Measurements from ENCODE around the gene EIF3L. TPM values are rescaled to one million over a fixed set of nuclear protein-coding genes. Genes with fewer than 3 reads are reported as not detected.

Gene EIF3L
- polyA plus RNA-seq, 1 of the 3 experiments (the other 2 are of a cell fraction), result 478 TPM

DNA sequence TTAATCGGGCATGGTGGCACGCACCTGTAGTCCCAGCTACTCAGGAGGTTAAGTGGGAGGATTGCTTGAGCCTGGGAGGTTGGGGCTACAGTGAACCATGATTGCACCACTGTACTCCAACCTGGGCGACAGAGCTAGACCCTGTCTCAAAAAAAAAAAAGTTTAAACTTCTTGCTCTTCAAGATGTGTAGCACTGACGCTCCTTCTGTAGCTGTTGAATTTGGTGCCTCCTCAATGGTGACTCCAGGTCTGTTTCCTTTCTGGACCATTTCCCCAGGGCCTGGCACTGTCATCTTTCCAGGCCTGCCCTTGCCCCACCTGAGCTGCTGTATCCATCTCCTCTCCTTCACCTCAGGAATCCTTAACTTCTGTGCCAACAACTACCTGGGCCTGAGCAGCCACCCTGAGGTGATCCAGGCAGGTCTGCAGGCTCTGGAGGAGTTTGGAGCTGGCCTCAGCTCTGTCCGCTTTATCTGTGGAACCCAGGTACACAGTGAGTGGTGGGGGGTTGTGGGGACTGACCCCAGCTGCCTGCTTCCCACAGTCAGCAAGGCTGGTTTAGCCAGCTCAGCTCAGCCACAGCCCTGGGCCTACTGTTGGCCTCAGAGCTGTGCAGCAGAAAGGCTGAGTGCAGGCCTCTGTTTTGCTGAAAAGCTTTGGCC, 39.4 kb upstream of the EIF3L start:
- no peak overlapping the region for H3K27ac ChIP-seq (ENCODE audit: low read depth in 2 of 2, low read length in 1 of 2)
- no peaks in the 10 kb centered on the region for H3K9me2 ChIP-seq
- ChIA-PET CTCF (interaction anchor here (1.2 to 3.8 kb wide), 5 partner anchors 7 to 96 kb away, joined by 3 to 34 read pairs (median 5); partner anchors contain the start of gene MICALL1), POLR2A (no interaction called here)
- H3K4me2 ChIP-seq, result 0 out of 2 replicates have a peak overlapping the region, but pooled peaks have one; percentile 1
- TF ChIP-seq GABPA (IDR thresholded peaks at IDR 0.05; ENCODE audit: low read depth) (no peak), POLR2AphosphoS5 (IDR thresholded peaks at IDR 0.05; ENCODE audit: low read depth, low read length) (no peak), TCF12 (IDR thresholded peaks at IDR 0.05) (no peak), TAF1 (IDR thresholded peaks at IDR 0.05; ENCODE audit: borderline replicate concordance, low read depth, low read length) (no peak), CHD2 (IDR thresholded peaks at IDR 0.05; ENCODE audit: low read length, partially characterized antibody) (no peak)
- no peak overlapping the region for H3K9ac ChIP-seq
- no peak for DNase-seq
- WGBS (ENCODE audit: low lambda C conversion rate), result 100% methylated on average over 4 of the region's 5 CpGs
- H2AFZ ChIP-seq (ENCODE audit: low read depth), result no peak overlapping the region
- no peak overlapping the region for H3K4me3 ChIP-seq (ENCODE audit: low read depth in 2 of 2, low read length in 1 of 2)
- H3K79me2 ChIP-seq (ENCODE audit: insufficient read depth), result peaks cover 22% of the 10 kb centered on the region
- H3F3A ChIP-seq (replicated peaks; ENCODE audit: insufficient read depth), result peaks cover 17% of the 10 kb centered on the region
- no peaks in the 10 kb centered on the region for H3K27me3 ChIP-seq (ENCODE audit: insufficient read depth)
- no peaks in the 10 kb centered on the region for H3K9me3 ChIP-seq
- H3K4me1 ChIP-seq (ENCODE audit: control insufficient read depth in 1 of 2, insufficient read depth in 2 of 2, low read depth in 1 of 2, low read length in 1 of 2), result peaks cover 0 to 20% of the 10 kb centered on the region in 2 experiments; a peak in 2 of 4 replicates
- H3K36me3 ChIP-seq (replicated peaks in 1 of 2; ENCODE audit: control insufficient read depth in 1 of 2, insufficient read depth in 2 of 2, low read length in 1 of 2), result peaks cover 0 to 3% of the 10 kb centered on the region in 2 experiments
- H4K20me1 ChIP-seq (ENCODE audit: insufficient read depth), result no peaks in the 10 kb centered on the region; the same call in 1 of the 2 replicates

GRCh38 chr22:37811867-37812266, 37.4 kb upstream of the EIF3L start:
- CTCF ChIA-PET, result interaction anchor here (14.0 kb wide), 1 partner anchor 48 kb away, joined by 182 read pairs; no protein-coding TSS in a partner anchor
- TF ChIP-seq MEF2A (IDR thresholded peaks at IDR 0.05; ENCODE audit: borderline replicate concordance, low read depth) (no peak), RFX5 (IDR thresholded peaks at IDR 0.05; ENCODE audit: low read length) (no peak), MXI1 (IDR thresholded peaks at IDR 0.05; ENCODE audit: low read depth, low read length) (no peak), TAF1 (IDR thresholded peaks at IDR 0.05; ENCODE audit: borderline replicate concordance, low read depth, low read length) (no peak), PBX3 (IDR thresholded peaks at IDR 0.05) (no peak), REST (IDR thresholded peaks at IDR 0.05; ENCODE audit: low read depth, low read length) (no peak), GABPA (IDR thresholded peaks at IDR 0.05; ENCODE audit: low read depth) (no peak), FOXM1 (IDR thresholded peaks at IDR 0.05; ENCODE audit: low read depth) (no peak), FOSL2 (IDR thresholded peaks at IDR 0.05; ENCODE audit: borderline replicate concordance, low read depth) (no peak)
- TF ChIP-seq, protein P1, sequence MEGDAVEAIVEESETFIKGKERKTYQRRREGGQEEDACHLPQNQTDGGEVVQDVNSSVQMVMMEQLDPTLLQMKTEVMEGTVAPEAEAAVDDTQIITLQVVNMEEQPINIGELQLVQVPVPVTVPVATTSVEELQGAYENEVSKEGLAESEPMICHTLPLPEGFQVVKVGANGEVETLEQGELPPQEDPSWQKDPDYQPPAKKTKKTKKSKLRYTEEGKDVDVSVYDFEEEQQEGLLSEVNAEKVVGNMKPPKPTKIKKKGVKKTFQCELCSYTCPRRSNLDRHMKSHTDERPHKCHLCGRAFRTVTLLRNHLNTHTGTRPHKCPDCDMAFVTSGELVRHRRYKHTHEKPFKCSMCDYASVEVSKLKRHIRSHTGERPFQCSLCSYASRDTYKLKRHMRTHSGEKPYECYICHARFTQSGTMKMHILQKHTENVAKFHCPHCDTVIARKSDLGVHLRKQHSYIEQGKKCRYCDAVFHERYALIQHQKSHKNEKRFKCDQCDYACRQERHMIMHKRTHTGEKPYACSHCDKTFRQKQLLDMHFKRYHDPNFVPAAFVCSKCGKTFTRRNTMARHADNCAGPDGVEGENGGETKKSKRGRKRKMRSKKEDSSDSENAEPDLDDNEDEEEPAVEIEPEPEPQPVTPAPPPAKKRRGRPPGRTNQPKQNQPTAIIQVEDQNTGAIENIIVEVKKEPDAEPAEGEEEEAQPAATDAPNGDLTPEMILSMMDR (IDR thresholded peaks at IDR 0.05), result no peak
- TF ChIP-seq, protein P2, sequence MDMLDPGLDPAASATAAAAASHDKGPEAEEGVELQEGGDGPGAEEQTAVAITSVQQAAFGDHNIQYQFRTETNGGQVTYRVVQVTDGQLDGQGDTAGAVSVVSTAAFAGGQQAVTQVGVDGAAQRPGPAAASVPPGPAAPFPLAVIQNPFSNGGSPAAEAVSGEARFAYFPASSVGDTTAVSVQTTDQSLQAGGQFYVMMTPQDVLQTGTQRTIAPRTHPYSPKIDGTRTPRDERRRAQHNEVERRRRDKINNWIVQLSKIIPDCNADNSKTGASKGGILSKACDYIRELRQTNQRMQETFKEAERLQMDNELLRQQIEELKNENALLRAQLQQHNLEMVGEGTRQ (IDR thresholded peaks at IDR 0.05; ENCODE audit: borderline replicate concordance, low read depth, low read length), result no peak
- TF ChIP-seq, protein P3, sequence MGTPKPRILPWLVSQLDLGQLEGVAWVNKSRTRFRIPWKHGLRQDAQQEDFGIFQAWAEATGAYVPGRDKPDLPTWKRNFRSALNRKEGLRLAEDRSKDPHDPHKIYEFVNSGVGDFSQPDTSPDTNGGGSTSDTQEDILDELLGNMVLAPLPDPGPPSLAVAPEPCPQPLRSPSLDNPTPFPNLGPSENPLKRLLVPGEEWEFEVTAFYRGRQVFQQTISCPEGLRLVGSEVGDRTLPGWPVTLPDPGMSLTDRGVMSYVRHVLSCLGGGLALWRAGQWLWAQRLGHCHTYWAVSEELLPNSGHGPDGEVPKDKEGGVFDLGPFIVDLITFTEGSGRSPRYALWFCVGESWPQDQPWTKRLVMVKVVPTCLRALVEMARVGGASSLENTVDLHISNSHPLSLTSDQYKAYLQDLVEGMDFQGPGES (IDR thresholded peaks at IDR 0.05; ENCODE audit: low read depth, low read length), result no peak
- DNase-seq, result no peak
- Histone ChIP-seq H3K27me3 (ENCODE audit: insufficient read depth) (no peaks in the 10 kb centered on the region), H3K9me3 (no peaks in the 10 kb centered on the region), H3K36me3 (replicated peaks in 1 of 2; ENCODE audit: control insufficient read depth in 1 of 2, insufficient read depth in 2 of 2, low read length in 1 of 2) (peaks cover 0 to 9% of the 10 kb centered on the region in 2 experiments), H3K4me1 (ENCODE audit: control insufficient read depth in 1 of 2, insufficient read depth in 2 of 2, low read depth in 1 of 2, low read length in 1 of 2) (peaks cover 0 to 10% of the 10 kb centered on the region in 2 experiments; a peak in 1 of 4 replicates), H2AFZ (ENCODE audit: low read depth) (no peak overlapping the region), H3K9me2 (no peaks in the 10 kb centered on the region), H3K79me2 (ENCODE audit: insufficient read depth) (peaks cover 6% of the 10 kb centered on the region; the same call in 1 of the 2 replicates), H3F3A (replicated peaks; ENCODE audit: insufficient read depth) (peaks cover 6% of the 10 kb centered on the region), H3K4me3 (ENCODE audit: low read depth in 2 of 2, low read length in 1 of 2) (no peak overlapping the region), H3K27ac (ENCODE audit: low read depth in 2 of 2, low read length in 1 of 2) (no peak overlapping the region), H3K4me2 (no peak overlapping the region), H3K9ac (no peak overlapping the region), H4K20me1 (ENCODE audit: insufficient read depth) (no peaks in the 10 kb centered on the region; the same call in 1 of the 2 replicates)
- 95% methylated on average over 2 of the region's 2 CpGs for WGBS (ENCODE audit: low lambda C conversion rate)
- POLR2A ChIA-PET, result no interaction called here

All from SK-N-SH (cell line).